Measurements from ENCODE around the gene UNC50. TPM values are rescaled to one million over a fixed set of nuclear protein-coding genes. Genes with fewer than 3 reads are reported as not detected.

The UNC50 gene
- total RNA-seq, 1 donor from 2014 or later: 32.0 TPM

GRCh38 chr2:98647636-98648035 lies 39.2 kb downstream of the UNC50 start:
- Histone ChIP-seq H3K9me3 (replicated peaks) (no peaks in the 10 kb centered on the region), H3K4me3 (no peak overlapping the region), H3K36me3 (peaks cover 40% of the 10 kb centered on the region), H3K4me1 (peaks cover 6% of the 10 kb centered on the region), H3K27ac (replicated peaks) (no peak overlapping the region), H3K27me3 (ENCODE audit: low read depth) (no peaks in the 10 kb centered on the region)
- TF ChIP-seq CTCF (IDR thresholded peaks at IDR 0.05; ENCODE audit: borderline replicate concordance): no peak
- intact Hi-C loops (cut with micrococcal nuclease): loop anchor here (2.0 kb wide), 1 partner anchor 189 kb away; no protein-coding TSS in a partner anchor
- DNase-seq: no peak

- peaks cover 34% of the 10 kb centered on the region for H3K36me3 ChIP-seq
- H3K27ac ChIP-seq (replicated peaks): no peak overlapping the region
- H3K9me3 ChIP-seq (replicated peaks): no peaks in the 10 kb centered on the region
- H3K4me3 ChIP-seq: no peak overlapping the region
- intact Hi-C loops (cut with micrococcal nuclease): loop anchor here (2.0 kb wide), 1 partner anchor 188 kb away; no protein-coding TSS in a partner anchor
- TF ChIP-seq CTCF (IDR thresholded peaks at IDR 0.05; ENCODE audit: borderline replicate concordance): no peak
- H3K4me1 ChIP-seq: peaks cover 6% of the 10 kb centered on the region
- H3K27me3 ChIP-seq (ENCODE audit: low read depth): no peaks in the 10 kb centered on the region
- no peak for DNase-seq
These were observed 40.1 kb downstream of the UNC50 start for GRCh38 chr2:98648451-98648850.

GRCh38 chr2:98649135-98649991 lies 41.0 kb downstream of the UNC50 start:
- peak; percentile 64 for DNase-seq
- H3K4me3 ChIP-seq: no peak overlapping the region
- H3K27me3 ChIP-seq (ENCODE audit: low read depth): no peaks in the 10 kb centered on the region
- peaks cover 6% of the 10 kb centered on the region for H3K4me1 ChIP-seq
- H3K27ac ChIP-seq (replicated peaks): no peak overlapping the region
- peak; percentile 100 for TF ChIP-seq CTCF (IDR thresholded peaks at IDR 0.05; ENCODE audit: borderline replicate concordance)
- H3K36me3 ChIP-seq: peaks cover 29% of the 10 kb centered on the region
- intact Hi-C loops (cut with micrococcal nuclease): loop anchor here (2.0 kb wide), 1 partner anchor 187 kb away; no protein-coding TSS in a partner anchor
- no peaks in the 10 kb centered on the region for H3K9me3 ChIP-seq (replicated peaks)

GRCh38 chr2:98649992-98650375 lies 41.6 kb downstream of the UNC50 start:
- Histone ChIP-seq H3K4me3 (no peak overlapping the region), H3K9me3 (replicated peaks) (no peaks in the 10 kb centered on the region), H3K27ac (replicated peaks) (no peak overlapping the region), H3K36me3 (peaks cover 25% of the 10 kb centered on the region), H3K4me1 (peaks cover 6% of the 10 kb centered on the region), H3K27me3 (ENCODE audit: low read depth) (no peaks in the 10 kb centered on the region)
- intact Hi-C loops (cut with micrococcal nuclease): loop anchor here (2.0 kb wide), 1 partner anchor 187 kb away; no protein-coding TSS in a partner anchor
- DNase-seq: no peak
- no peak for TF ChIP-seq CTCF (IDR thresholded peaks at IDR 0.05; ENCODE audit: borderline replicate concordance)

- H3K36me3 ChIP-seq: peaks cover 23% of the 10 kb centered on the region
- no peak overlapping the region for H3K4me3 ChIP-seq
- no peaks in the 10 kb centered on the region for H3K9me3 ChIP-seq (replicated peaks)
- no peaks in the 10 kb centered on the region for H3K27me3 ChIP-seq (ENCODE audit: low read depth)
- H3K4me1 ChIP-seq: peaks cover 4% of the 10 kb centered on the region
- H3K27ac ChIP-seq (replicated peaks): no peak overlapping the region
- intact Hi-C loops (cut with micrococcal nuclease): no loop called here
- no peak for TF ChIP-seq CTCF (IDR thresholded peaks at IDR 0.05; ENCODE audit: borderline replicate concordance)
- DNase-seq: no peak
These were observed 42.6 kb downstream of the UNC50 start for GRCh38 chr2:98650998-98651397.

All from left ventricle myocardium inferior (tissue), 1 donor.